Right lung (tissue), 10 donors: ENCODE results near the gene PPFIA4. TPM values are rescaled to one million over a fixed set of nuclear protein-coding genes. Genes with fewer than 3 reads are reported as not detected.
A peak's percentile ranks its signal among the peaks of the same experiment; 100 is the strongest.
"Not testable (repeated sequence)": the region's sequence is repeated elsewhere in the genome, so short reads cannot be mapped to it uniquely, and the experiment has no call there.

Experiments used
- DNase-seq, 2 donors: peaks; one replicate each; pipeline ENCODE4 v3.0.0-alpha.2; 2013
- long read RNA-seq, 8 donors: transcript quantifications; one replicate each; lab custom pipeline, GENCODE V29; 2026
- polyA plus RNA-seq, 5 donors: library from polyadenylated mRNA; unstranded; fragments of 120-200 nt; gene quantifications; one replicate each; pipeline versions ENCODE4 v1.2.1 to v1.2.3, GENCODE V29; 2013; ENCODE audit warnings: inconsistent platforms in 1 of 5, low replicate concordance in 1 of 5; ENCODE audit not compliant: insufficient read length in 5 of 5, insufficient read depth in 1 of 5

Gene PPFIA4
- polyA plus RNA-seq, result 1 to 10 TPM; 2.9 to 5.3 (median 3.1) TPM
- long read RNA-seq, donor 1, result 0 reads
- long read RNA-seq, donor 2, result 0 reads
- long read RNA-seq, donor 3, result 0 reads
- long read RNA-seq, donor 4, result 0 reads
- long read RNA-seq, donor 5, result 0 reads
- long read RNA-seq, donor 6, result 0 reads
- long read RNA-seq, donor 7, result 0 reads
- long read RNA-seq, donor 8, result 0 reads

DNA sequence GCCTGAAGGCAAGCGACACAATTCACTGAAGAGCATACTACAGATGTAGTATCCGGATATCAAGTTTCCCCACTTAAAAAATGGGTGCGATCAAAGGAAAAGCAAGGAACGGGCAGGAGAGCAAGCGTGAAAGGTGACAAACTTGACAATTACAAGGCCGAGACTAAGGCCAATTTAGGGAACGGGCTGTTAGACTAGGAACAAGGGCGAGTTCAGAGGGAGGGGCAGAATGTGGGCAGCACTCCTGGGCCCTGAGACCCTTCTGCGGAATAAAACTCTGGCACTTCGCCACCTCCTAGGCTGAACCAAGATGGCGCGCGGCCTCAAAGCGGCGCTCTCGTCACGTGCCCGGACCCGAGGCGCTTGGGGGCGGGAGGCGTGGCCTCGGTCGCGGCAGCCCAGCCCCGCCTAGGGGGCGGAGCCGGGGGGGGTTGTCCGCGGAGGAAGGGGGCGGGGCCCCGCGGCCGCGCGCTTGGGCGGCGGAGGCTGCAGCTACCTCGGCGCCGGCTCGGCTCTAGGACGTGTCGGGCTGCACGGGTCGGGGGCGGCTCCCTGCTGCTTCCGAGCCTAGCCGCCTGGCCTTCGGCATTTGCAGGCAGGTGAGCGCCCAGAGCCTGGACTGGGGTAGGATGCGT is at the start of gene PPFIA4:
Gene PPFIA4, plus strand, starts transcription at position 461 of the 635 bp plus-strand sequence. CDS start 12,518 bp downstream, outside the sequence.
- peak; percentile 84 to 86 for DNase-seq

DNA sequence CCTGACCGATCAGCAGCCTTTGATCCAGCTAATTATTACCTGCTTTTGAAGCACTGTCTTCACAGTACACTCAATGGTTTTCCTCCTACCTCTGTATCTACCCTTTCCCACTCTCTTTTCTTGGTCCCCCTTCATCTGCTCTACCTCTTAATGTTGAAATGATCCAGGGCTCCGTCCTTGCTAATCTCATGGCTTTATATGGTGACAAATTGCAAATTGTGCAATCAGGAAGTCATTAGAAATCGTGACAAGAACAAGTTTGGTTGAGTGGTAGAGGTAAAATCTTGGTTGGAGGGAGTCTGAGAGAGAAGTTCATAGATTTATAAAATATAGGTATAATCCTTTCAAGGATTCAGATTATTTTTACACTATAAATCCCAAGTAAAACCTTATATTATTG is 49.7 kb upstream of the PPFIA4 start:
- no peak for DNase-seq

DNA sequence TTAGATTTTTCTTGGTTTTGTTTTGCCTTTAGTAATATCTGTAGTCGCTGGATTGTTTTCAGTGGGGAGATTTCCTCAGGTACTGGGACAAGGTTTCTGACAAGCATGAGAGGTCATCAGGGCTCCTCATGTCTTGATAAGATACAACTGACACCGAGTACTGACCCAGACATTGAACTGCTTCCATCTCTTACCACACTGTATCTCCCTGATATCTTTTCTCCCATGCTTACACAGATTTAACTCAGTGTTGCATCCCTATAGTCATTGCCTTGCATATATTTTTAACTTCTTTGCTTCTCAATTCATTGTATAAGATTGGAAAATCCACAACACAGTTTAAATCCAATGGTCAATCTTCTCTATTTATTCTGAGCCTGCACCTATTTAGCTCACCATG is 46.8 kb upstream of the PPFIA4 start:
- no peak for DNase-seq

DNA sequence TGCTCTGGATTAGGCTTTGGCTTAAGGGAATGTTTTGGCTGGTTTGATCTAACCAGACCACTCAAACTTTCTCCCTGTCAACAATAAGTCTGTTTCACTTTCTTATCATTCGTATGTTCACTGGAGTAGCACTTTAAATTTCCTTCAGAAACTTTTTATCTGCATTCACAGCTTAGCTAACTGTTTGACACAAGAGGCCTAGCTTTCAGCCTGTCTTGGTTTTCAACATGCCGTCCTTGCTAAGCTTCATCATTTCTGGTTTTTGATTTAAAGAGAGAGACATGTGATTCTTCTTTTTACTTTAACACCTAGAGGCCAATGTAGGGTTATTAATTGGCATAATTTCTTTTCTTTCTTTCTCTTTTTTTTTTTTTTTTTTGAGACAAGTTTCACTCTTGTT is 44.4 kb upstream of the PPFIA4 start:
- no peak for DNase-seq

DNA sequence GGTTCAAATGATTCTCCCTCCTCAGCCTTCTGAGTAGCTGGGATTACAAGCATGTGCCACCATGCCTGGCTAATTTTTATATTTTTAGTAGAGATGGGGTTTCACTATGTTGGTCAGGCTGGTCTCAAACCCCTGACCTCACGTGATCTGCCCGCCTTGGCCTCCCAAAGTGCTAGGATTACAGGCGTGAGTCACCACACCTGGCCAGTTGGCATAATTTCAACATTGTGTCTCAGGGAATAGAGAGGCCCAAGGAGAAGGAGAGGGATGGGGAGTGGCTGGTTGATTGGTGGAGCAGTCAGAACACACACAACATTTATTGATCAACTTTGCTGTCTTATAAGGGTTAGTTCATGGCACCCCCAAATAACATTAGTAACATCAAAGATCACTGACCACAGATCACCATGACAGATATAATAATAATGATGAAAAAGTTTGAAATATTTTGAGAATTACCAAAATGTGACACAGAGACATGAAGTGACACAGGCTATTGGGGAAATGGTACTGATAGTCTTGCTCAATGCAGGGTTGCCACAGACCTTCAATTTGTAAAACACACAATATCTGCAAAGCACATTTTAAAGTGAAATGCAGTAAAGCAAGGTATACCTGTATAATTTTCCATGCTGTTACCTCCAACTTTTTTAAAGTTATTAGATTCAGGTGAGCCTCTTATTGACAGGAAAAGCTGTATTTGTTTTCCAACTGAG is 43.4 kb upstream of the PPFIA4 start:
- DNase-seq, result no peak

DNA sequence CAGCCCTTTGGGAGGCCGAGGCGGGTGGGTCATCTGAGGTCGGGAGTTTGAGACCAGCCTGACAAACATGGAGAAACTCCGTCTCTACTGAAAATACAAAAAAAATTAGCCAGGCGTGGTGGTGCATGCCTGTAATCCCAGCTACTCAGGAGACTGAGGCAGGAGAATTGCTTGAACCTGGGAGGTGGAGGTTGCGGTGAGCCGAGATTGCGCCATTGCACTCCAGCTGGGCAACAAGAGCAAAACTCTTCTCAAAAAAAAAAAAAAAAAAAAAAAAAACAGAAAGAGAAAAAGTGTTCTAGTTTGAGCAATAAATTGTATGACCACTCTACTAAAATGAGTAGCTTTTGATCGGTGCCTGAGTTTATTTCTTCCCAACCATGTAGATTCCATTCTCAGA is 40.2 kb upstream of the PPFIA4 start:
- DNase-seq, result not testable (repeated sequence)

DNA sequence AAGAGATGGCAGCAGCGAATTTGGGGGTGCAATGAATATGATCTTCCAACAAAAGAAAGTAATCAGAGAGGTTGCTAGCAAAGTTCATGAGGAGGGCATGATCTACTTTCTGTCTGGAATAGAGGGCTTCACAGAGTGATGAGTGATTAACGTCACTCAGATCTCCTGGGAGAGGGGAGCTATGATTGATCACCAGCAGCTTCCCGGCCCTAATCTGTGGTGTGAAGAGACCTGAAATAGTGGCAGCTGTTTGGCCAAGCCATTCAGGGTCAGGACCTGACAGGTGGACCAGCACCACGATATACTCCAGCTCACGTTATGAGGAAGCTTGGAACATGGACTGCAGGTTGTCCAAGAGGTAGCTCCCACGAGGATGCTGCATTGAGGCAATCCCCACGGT is 39.0 kb upstream of the PPFIA4 start:
- no peak for DNase-seq

DNA sequence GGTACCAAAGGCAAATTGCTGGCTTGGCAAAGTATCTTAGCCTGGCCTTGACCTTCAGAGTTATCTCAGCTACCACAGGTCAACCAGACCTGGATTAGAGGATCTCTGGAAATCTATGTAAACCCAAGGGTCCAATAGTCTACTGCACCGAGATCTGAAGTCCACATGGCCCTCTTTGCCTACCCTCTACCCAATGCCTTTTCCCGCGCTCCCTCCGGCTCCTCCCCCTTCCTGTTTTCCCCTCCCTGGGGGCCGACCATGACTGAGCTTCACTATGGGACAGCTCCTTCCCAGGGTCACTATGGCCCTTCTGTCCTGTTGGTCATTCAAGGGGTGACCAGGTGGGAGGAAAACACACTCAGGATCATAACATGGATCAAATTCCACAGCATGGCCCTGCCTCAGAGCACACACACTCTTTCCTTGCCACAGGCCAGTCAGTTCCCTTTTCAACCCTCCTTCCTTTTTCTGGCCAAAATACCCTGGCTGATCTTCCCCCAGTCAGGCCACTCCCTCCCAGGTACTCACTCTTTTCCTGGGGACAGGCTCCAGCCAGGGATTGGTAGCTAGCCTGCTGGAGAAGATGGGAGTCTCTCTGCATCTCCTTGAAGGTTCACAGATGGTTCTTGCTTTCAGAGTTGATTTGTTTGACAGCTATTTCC is 38.2 kb upstream of the PPFIA4 start:
- no peak for DNase-seq

DNA sequence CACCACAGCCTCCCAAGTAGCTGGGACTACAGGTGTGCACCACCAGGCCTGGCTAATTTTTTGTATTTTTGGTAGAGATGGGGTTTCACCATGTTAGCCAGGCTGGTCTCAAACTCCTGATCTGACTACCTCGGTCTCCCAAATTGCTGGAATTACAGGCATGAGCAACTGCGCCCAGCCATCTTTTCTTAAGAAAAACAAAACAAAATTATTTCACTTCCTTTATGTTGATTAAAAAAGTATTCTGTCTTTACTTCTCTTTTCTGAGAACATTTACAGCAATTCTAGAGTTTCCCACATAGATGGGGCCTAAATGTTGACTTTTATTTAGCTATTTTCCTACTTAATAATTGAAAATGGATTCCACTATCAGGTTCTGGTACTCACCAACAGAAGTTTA is 36.4 kb upstream of the PPFIA4 start:
- no peak for DNase-seq

DNA sequence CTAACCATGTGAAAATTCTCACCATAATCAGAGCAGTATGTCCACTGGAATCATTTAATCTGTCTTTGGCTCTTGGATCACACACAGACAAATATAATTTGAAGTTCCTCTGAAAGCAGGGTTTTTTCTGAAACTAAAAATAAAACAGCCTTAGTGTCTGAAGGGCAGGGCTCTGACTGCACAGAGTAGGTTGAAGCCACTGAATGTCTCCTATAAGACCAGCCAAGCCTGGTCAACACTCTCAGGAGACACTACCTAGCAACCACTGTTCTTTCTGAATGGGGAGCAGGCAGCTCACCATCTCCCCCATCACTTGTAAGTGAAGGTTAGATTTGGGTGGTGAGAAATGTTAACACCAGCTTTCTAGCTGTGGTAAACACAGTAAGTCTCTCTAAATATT is 35.2 kb upstream of the PPFIA4 start:
- DNase-seq, result no peak

DNA sequence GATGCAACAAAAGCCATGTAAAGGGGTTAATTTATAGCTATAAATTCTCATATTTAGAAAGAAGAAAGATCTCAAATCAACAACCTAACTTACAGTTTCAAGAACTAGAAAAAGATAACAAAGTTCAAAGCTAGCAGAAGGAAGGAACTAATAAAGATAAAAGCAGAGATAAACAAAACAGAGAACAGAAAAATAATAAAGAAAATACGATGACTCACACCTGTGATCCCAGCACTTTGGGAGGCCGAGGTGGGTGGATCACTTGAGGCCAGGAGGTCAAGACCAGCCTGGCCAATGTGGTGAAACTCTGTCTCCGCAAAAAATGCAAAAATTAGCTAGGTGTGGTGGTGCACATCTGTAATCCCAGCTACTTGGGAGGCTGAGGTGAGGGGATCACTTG is 31.5 kb upstream of the PPFIA4 start:
- no peak for DNase-seq

DNA sequence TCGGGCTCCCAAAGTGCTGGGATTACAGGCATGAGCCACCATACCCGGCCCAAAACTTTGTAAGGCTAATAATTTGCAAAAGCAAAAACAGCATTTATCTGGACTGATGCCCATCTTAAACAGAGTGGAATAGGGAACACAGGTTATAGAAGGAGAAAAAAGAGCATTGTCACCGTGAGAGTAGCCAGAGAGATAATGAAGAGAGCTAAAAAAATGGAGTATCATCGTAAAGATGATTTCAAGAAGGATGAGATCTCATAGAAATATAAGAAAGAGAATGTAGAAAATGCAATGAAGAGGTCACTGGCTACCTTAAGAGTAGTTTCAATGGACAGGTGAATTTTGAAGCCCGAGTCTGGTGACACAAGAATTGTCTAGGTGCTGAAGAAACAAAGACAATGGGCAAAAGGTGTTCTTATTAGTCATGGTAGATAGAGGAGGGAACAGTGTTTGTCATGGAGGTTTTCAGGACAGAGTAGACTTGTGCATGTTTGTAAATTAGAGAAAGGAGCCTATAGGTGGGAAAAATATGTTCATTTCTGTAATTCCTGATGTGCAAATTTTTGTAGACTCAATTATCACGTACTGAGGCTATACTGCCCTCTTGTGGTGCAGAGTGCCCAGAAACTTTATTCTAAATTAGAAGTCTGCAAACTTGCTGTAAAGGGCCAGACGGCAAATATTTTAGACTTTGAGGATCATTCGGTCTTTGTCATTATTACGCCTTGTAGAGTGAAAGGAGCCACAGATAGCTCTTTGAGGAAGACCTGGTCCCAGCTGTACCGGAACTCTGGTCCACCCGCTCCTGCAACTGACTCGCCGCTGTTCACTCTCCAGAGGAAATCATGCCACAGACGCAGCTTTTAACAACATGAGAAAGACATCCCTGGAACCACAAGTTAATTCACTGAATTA is 27.2 kb upstream of the PPFIA4 start:
- DNase-seq, result peak; percentile 26 to 31

DNA sequence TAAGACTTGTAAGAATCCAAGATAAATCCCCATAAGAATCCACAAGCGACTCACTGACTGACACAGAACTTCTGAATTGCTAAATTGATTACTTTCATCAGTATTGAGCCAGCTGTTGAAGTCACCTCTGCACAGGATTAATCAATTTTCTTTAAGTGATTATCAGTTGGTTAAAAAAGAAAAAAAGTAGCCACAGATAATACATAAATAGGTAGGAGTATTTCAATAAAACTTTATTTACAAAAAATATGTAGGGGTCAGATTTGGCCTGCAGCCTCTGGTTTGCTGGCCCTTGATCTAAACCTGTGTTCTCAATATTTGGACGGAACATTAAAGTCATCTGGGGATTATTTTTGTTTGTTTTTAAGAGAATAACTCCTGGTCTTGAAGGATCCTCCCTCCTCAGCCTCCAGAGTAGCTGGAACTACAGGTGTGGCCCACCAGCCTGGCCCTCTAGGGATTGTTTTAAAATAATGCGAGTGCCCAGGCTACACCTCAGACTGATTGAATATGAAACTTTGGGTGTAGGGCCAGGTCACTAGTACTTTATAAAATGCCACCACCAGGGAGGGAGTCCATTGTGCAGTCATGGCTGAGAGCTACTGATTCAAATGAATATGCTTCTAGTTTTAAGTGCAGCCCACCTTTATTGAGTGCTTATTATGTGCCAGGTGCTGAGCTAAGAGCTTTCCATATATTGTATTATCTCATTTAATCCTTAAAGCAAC is 25.9 kb upstream of the PPFIA4 start:
- DNase-seq, result no peak

DNA sequence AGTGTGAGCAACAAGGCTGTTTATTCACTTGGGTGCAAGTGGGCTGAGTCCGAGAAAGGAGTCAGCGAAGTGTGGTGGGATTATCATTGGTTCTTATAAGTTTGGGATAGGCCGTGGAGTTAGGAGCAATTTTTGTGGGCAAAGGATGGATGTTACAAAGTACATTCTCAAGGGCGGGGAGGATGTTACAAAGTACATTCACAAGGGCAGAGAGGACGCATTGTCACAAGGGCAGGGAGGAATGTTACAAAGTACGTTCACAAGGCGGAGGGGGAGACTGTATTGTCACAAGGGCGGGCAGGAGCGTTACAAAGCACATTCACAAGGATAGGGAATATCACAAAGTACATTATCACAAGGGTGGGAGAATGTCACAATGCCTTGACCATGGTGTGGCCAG is 24.3 kb upstream of the PPFIA4 start:
- DNase-seq, result no peak

DNA sequence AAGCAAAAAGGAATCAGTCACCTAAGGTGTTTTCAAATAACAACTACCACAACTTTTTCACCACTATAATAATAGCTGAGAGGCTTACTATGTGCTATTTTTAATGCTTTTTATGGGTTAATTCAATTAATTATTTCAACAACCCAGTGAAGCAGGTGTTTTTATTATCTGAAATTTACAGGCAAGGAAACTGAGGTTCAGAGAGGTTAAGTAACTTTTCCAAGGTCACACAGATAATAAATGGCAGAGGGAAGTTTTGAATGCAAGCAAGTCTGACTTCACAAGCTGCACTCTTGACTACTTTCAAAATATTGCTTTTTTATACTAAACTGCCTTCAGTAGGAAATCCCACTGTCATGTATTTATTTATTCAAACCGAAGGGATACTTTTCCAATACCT is 23.3 kb upstream of the PPFIA4 start:
- no peak for DNase-seq

DNA sequence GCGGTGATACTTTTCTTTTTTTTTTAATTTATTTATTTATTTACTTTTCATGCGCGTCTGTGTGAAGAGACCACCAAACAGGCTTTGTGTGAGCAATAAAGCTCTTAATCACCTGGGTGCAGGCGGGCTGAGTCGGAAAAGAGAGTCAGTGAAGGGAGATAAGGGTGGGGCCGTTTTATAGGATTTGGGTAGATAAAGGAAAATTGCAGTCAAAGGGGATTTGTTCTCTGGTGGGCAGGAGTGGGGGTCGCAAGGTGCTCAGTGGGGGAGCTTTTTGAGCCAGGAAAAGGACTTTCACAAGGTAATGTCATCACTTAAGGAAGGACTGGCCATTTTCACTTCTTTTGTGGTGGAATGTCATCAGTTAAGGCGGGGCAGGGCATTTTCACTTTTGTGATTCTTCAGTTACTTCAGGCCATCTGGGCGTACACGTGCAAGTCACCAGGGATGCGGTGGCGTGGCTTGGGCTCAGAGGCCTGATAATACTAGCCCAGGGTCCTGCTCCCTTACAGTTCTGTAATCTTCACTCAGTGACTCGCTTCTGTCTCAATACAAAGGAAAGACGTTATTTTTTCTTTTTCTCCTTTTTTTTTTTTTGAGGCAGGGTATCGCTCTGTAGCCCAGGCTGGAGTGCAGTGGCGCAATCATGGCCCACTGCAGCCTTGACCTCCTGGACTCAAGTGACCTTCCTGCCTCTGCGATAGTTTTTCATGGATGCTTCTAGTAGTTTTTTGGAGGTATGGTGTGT is 20.7 kb upstream of the PPFIA4 start:
- DNase-seq, result not testable (repeated sequence)

DNA sequence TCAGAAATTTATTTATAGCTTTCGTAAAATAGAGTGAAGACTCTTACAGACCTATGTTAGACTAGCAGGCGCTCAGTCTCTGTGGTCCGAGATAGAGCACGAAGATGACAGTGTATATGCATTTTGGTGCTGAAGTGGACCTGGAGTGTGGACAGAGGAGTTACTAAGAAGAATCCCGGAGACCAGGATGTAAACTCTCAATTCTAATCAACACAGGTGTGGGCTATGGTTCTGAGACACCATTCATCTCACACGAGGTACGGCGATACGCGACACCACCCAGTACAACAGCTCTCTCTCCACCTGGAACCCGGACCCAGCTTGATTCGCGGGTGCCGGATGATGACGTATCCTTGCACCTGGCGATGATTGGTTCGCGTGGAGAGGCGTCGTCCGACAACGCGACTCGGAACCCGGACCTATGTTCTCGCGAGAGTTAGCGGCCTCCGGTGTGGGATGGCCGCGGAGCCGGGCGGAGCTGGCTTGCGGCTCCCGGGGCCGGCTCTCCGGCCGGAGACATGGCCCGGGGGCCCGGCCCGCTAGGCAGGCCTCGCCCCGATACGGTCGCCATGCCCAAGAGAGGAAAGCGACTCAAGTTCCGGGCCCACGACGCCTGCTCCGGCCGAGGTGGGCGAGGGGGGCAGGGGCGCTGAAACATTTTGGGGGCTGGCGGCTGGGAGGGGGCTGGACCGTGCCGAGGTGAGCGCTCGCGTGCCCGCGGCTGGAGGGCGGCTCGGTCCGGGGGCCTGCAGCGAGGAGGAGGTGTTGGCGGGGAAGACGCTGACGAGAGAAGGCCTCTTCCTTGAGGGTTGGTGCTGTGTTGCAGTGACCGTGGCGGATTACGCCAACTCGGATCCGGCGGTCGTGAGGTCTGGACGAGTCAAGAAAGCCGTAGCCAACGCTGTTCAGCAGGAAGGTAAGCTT is 19.1 kb upstream of the PPFIA4 start, which contains the start of gene TMEM183A:
Gene TMEM183A, plus strand, starts transcription at position 427 of the 924 bp plus-strand sequence. Its CDS starts 92 bp downstream, at position 519.
- peak; percentile 95 to 96 for DNase-seq

DNA sequence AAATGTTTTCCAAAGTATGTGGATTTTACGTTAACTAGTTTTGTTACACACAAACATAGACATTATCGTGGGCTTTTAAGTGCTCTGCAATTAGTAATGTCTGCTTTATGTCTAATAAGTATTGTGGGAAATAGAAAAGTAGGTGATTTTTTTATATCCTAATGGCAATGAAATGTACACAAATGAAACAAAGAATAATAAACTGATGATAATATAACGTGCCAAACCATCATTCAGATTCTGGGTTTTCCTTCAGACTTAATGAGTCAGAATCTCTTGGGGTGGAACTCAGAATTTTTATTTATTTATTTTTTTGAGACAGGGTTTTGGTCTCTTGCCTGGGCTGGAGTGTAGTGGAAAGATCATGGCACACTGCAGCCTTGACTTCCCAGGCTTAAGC is 17.1 kb upstream of the PPFIA4 start:
- DNase-seq, result no peak

DNA sequence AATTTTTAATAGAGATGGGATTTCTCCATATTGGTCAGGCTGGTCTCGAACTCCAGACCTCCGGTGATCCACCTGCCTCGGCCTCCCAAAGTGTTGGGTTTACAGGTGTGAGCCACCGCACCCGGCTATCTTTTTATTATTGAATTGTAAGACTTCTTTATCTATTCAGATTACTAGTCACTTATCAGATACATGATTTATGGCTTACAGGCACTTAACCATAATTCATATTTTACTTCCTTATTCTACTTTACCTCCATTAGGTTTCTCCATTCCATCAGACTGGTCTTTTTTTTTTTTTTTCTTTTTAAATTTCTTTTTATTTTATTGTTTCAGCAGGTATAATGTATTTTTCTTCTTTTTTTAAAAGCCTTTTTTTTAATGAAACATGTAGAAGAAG is 14.7 kb upstream of the PPFIA4 start:
- no peak for DNase-seq
